HCT116 (cell line): Measurements from ENCODE around the gene SBNO2. TPM values are rescaled to one million over a fixed set of nuclear protein-coding genes. Genes with fewer than 3 reads are reported as not detected.
A peak's percentile ranks its signal among the peaks of the same experiment; 100 is the strongest.

Experiments used
- ATAC-seq: fragments of 200-7000 bp; cut with Tn5 transposase; 2 replicates; pipeline ENCODE4 v1.9.1; 2020; ENCODE audit warnings: mild to moderate bottlenecking, moderate library complexity
- BruUV-seq: library from RNA; stranded (reverse); fragments of 400-500 nt; replicated peaks from 2 replicates; lab custom pipeline; 2021; lab: Mats Ljungman, UMichigan
- CTCF ChIA-PET: fragments of 300-600 bp; sonication (Branson Sonifier 250); formaldehyde crosslinking; loops from one replicate; lab custom pipeline; 2021; ENCODE audit warnings: antibody characterized with exemption; lab: Charles Lee
- POLR2A ChIA-PET: fragments of 300-600, 350-600 bp; sonication (Branson Sonifier 250); formaldehyde crosslinking; loops from one replicate; lab custom pipeline; 2021; ENCODE audit warnings: antibody characterized with exemption; lab: Charles Lee
- RAD21 ChIA-PET, 2 experiments: fragments of 300-600 bp; sonication (Branson Sonifier 250); formaldehyde crosslinking; loops; one replicate each; lab custom pipeline; 2023; ENCODE audit warnings: low total read pairs in 2 of 2; ENCODE audit not compliant: uncharacterized antibody in 2 of 2, unreplicated experiment in 2 of 2, low non-redundant PET in 1 of 2; lab: Charles Lee
- DNase-seq: peaks from one replicate; pipeline ENCODE4 v3.0.0-alpha.2; 2010; ENCODE audit warnings: low read depth, low spot score
- H2AFZ ChIP-seq: fragments of 200-600 bp; shearing (Covaris generic), sonication (generic); 2 replicates; pipeline ENCODE4 v1.6.1; 2017; ENCODE audit warnings: low read depth, mixed run types, mixed read lengths, antibody characterized with exemption, low read length; ENCODE audit not compliant: poor library complexity, severe bottlenecking
- H3K27ac ChIP-seq: 2 replicates; pipeline ENCODE4 v1.5.1; 2012; ENCODE audit warnings: low read depth, low read length
- H3K27me3 ChIP-seq: fragments of 200-600 bp; sonication (generic); 2 replicates; pipeline ENCODE4 v1.6.1; 2016; ENCODE audit warnings: mixed run types, low read length, mixed read lengths; ENCODE audit not compliant: insufficient read depth
- H3K36me3 ChIP-seq, 2 experiments: fragments of 200-500 bp in 1 of 2; fragments of 200-600 bp in 1 of 2; sonication (Bioruptor generic) in 1 of 2; sonication (generic) in 1 of 2; 2 replicates each; pipeline versions ENCODE4 v1.5.1 to v1.6.1; 2014 to 2016; ENCODE audit warnings: low read length in 2 of 2, inconsistent platforms in 1 of 2, mixed read lengths in 1 of 2, mixed run types in 1 of 2; ENCODE audit not compliant: insufficient read depth in 2 of 2, control insufficient read depth in 1 of 2
- H3K4me1 ChIP-seq, 2 experiments: fragments of 200-600 bp in 1 of 2; sonication (generic) in 1 of 2; 2 replicates each; pipeline versions ENCODE4 v1.5.1 to v1.6.1; 2012 to 2017; ENCODE audit warnings: low read length in 2 of 2, inconsistent platforms in 1 of 2, mild to moderate bottlenecking in 1 of 2, mixed read lengths in 1 of 2, mixed run types in 1 of 2, moderate library complexity in 1 of 2; ENCODE audit not compliant: insufficient read depth in 2 of 2, control insufficient read depth in 1 of 2
- H3K4me2 ChIP-seq: fragments of 200-600 bp; sonication (generic); 2 replicates; pipeline ENCODE4 v1.6.1; 2017; ENCODE audit warnings: mixed run types, low read length, mixed read lengths
- H3K4me3 ChIP-seq, 2 experiments: fragments of 200-600 bp in 1 of 2; sonication (generic) in 1 of 2; replicated peaks in 1 of 2; 2 replicates each; pipeline ENCODE4 v1.5.1; 2011 to 2016; ENCODE audit warnings: low read length in 2 of 2, control low read depth in 1 of 2, low read depth in 1 of 2, mild to moderate bottlenecking in 1 of 2, mixed read lengths in 1 of 2, mixed run types in 1 of 2
- H3K79me2 ChIP-seq: fragments of 200-600 bp; sonication (generic); 2 replicates; pipeline ENCODE4 v1.6.1; 2017; ENCODE audit warnings: mild to moderate bottlenecking, mixed run types, low read length, moderate library complexity, mixed read lengths; ENCODE audit not compliant: insufficient read depth
- H3K9ac ChIP-seq: fragments of 200-600 bp; sonication (generic); 2 replicates; pipeline ENCODE4 v1.6.1; 2016; ENCODE audit warnings: low read length, mixed read lengths
- H3K9me2 ChIP-seq: fragments of 200-600 bp; sonication (generic), shearing (Covaris generic); 2 replicates; pipeline ENCODE4 v1.6.1; 2017; ENCODE audit warnings: mixed run types, mild to moderate bottlenecking, moderate library complexity; ENCODE audit not compliant: insufficient read depth
- H3K9me3 ChIP-seq, 2 experiments: fragments of 200-500 bp in 1 of 2; fragments of 200-600 bp in 1 of 2; sonication (Bioruptor generic) in 1 of 2; sonication (generic) in 1 of 2; 2 replicates each; pipeline ENCODE4 v1.6.1; 2014 to 2017; ENCODE audit warnings: low read length in 2 of 2, mixed read lengths in 2 of 2, inconsistent platforms in 1 of 2, low read depth in 1 of 2, mild to moderate bottlenecking in 1 of 2, mixed run types in 1 of 2, moderate library complexity in 1 of 2; ENCODE audit not compliant: control insufficient read depth in 1 of 2, insufficient read depth in 1 of 2
- H4K20me1 ChIP-seq: fragments of 200-600 bp; sonication (generic), shearing (Covaris generic); 2 replicates; pipeline ENCODE4 v1.6.1; 2017; ENCODE audit warnings: mixed run types, mild to moderate bottlenecking, moderate library complexity; ENCODE audit not compliant: insufficient read depth
- CEBPB ChIP-seq: IDR thresholded peaks from 2 replicates; pipeline ENCODE4 v1.6.1; 2012; ENCODE audit warnings: low read depth
- EGR1 ChIP-seq: IDR thresholded peaks from 2 replicates; pipeline ENCODE4 v1.6.1; 2012; ENCODE audit warnings: low read depth
- ELF1 ChIP-seq: IDR thresholded peaks from 2 replicates; pipeline ENCODE4 v1.6.1; 2012; ENCODE audit warnings: low read depth, borderline replicate concordance
- EZH2 ChIP-seq: fragments of 200-600 bp; sonication (generic); IDR thresholded peaks from 2 replicates; pipeline ENCODE4 v1.6.1; 2017; ENCODE audit warnings: antibody characterized with exemption, mixed run types
- EZH2phosphoT487 ChIP-seq: fragments of 200-600 bp; IDR thresholded peaks from 2 replicates; pipeline ENCODE4 v1.6.1; 2018; ENCODE audit warnings: antibody characterized with exemption, borderline replicate concordance
- FOSL1 ChIP-seq: IDR thresholded peaks from 2 replicates; pipeline ENCODE4 v1.6.1; 2012; ENCODE audit warnings: low read depth
- JUND ChIP-seq: IDR thresholded peaks from 2 replicates; pipeline ENCODE4 v1.6.1; 2012
- POLR2AphosphoS5 ChIP-seq: IDR thresholded peaks from 2 replicates; pipeline ENCODE4 v1.6.1; 2011; ENCODE audit warnings: mild to moderate bottlenecking, low read depth, low read length, moderate library complexity
- RAD21 ChIP-seq: IDR thresholded peaks from 2 replicates; pipeline ENCODE4 v1.6.1; 2012; ENCODE audit warnings: low read depth, mild to moderate bottlenecking
- SIN3A ChIP-seq: IDR thresholded peaks from 2 replicates; pipeline ENCODE4 v1.6.1; 2012; ENCODE audit warnings: low read depth
- SP1 ChIP-seq: IDR thresholded peaks from 2 replicates; pipeline ENCODE4 v1.6.1; 2012; ENCODE audit warnings: low read depth
- SRF ChIP-seq: IDR thresholded peaks from 2 replicates; pipeline ENCODE4 v1.6.1; 2012; ENCODE audit warnings: low read depth
- YY1 ChIP-seq: IDR thresholded peaks from 2 replicates; pipeline ENCODE4 v1.6.1; 2011; ENCODE audit warnings: low read length, low read depth, moderate library complexity, mild to moderate bottlenecking; ENCODE audit not compliant: insufficient replicate concordance; ENCODE audit errors: extremely low read depth
- ZNF274 ChIP-seq: fragments of 200-500 bp; sonication (Bioruptor generic); IDR thresholded peaks from 2 replicates; pipeline ENCODE4 v1.6.1; 2014; ENCODE audit warnings: mild to moderate bottlenecking, low read depth, low read length, inconsistent platforms
- intact Hi-C: fragments of 100-400 bp; cut with micrococcal nuclease; formaldehyde crosslinking; loops from 2 replicates; pipeline ENCODE4 v1.10.0; 2022
- total RNA-seq: library from RNA; stranded (reverse); gene quantifications from one replicate; pipeline ENCODE4 v1.2.1, GENCODE V29; 2021; ENCODE audit not compliant: unreplicated experiment
- TF ChIP-seq, protein P1 (sequence below): IDR thresholded peaks from 2 replicates; pipeline ENCODE4 v1.6.1; 2012
- TF ChIP-seq, protein P2 (sequence below): IDR thresholded peaks from 2 replicates; pipeline ENCODE4 v1.6.1; 2012; ENCODE audit warnings: low read depth
- TF ChIP-seq, protein P3 (sequence below): IDR thresholded peaks from 2 replicates; pipeline ENCODE4 v1.6.1; 2012

The SBNO2 gene
- total RNA-seq, 1 experiment from 2014 or later, result 66.4 TPM

DNA sequence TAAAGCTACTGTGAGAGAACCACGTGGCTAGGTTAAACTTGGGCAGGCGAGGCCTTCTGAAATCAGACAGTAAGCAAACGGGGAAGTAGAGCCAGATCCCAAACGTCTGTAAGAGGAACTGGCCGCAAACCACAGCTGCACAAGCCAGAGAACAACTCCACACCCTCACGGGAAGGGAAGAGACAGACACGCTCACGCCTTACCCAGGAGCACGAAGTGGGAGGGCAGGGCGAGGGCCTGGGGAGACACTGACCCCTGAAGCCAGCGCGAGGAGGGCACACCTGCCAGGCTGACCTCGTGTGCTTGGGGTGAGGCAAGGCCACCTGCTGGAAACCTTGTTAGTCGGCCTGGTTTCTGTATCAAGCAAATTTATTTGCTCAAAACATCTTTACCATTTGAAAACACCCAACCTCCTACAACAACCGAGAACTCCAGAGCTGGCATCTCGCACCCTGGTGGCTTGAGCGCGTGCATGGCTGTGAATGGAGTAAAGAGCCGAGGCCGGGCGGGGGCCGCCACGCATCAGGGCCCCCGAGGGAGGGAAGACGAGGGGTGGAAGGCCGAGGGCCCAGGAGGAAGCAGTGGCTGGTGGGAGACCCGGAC, 86.2 kb downstream of the SBNO2 start:
- CTCF ChIA-PET, result no interaction called here
- no peak overlapping the region for H3K9ac ChIP-seq

DNA sequence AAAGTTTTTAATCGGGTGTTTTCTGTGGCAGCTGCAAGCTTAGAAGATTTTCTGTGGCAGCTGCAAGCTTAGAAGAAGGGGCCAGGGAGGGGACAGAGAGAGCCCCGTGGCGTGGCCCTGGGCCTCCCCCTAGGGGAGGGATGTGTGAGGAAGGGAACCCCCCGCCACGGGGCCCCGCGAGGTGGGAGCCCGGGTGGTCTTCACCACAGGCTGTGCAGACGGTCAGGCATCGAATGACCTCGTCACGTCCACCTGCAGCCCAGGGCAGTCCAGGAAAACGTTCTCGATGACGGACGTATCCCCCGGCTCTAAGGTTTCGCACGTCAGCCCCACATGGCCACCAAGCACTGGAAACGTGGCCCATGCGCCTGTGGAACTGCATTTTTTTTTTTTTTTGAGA, 87.5 kb downstream of the SBNO2 start:
- Histone ChIP-seq H3K4me3 (no peak overlapping the region), H3K36me3 (peaks cover 15 to 31% of the 10 kb centered on the region in 2 experiments; a peak in 3 of 4 replicates), H3K79me2 (peaks cover 11% of the 10 kb centered on the region; the same call in 1 of the 2 replicates), H3K4me1 (peaks cover 2 to 14% of the 10 kb centered on the region in 2 experiments), H3K9me3 (no peaks in the 10 kb centered on the region), H2AFZ (no peak overlapping the region), H4K20me1 (no peaks in the 10 kb centered on the region), H3K27me3 (no peaks in the 10 kb centered on the region), H3K9me2 (no peaks in the 10 kb centered on the region), H3K4me2 (no peak overlapping the region), H3K27ac (no peak overlapping the region), H3K9ac (no peak overlapping the region)
- RAD21 ChIA-PET, result interaction anchor here in 1 of 2 experiments (0.7 kb wide), 1 partner anchor 25 kb away, joined by 3 read pairs; no protein-coding TSS in a partner anchor
- no peak for DNase-seq
- intact Hi-C loops, result no loop called here
- BruUV-seq, result no TSS peak
- POLR2A ChIA-PET, result no interaction called here
- CTCF ChIA-PET, result no interaction called here
- ATAC-seq, result no peak
- TF ChIP-seq RAD21 (no peak), FOSL1 (no peak), SIN3A (no peak), EZH2phosphoT487 (no peak), YY1 (no peak), SP1 (no peak), ELF1 (no peak), SRF (no peak), CEBPB (no peak), ZNF274 (no peak), EGR1 (no peak), JUND (no peak), EZH2 (no peak)
- TF ChIP-seq, protein P1, sequence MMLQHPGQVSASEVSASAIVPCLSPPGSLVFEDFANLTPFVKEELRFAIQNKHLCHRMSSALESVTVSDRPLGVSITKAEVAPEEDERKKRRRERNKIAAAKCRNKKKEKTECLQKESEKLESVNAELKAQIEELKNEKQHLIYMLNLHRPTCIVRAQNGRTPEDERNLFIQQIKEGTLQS, result no peak
- TF ChIP-seq, protein P2, sequence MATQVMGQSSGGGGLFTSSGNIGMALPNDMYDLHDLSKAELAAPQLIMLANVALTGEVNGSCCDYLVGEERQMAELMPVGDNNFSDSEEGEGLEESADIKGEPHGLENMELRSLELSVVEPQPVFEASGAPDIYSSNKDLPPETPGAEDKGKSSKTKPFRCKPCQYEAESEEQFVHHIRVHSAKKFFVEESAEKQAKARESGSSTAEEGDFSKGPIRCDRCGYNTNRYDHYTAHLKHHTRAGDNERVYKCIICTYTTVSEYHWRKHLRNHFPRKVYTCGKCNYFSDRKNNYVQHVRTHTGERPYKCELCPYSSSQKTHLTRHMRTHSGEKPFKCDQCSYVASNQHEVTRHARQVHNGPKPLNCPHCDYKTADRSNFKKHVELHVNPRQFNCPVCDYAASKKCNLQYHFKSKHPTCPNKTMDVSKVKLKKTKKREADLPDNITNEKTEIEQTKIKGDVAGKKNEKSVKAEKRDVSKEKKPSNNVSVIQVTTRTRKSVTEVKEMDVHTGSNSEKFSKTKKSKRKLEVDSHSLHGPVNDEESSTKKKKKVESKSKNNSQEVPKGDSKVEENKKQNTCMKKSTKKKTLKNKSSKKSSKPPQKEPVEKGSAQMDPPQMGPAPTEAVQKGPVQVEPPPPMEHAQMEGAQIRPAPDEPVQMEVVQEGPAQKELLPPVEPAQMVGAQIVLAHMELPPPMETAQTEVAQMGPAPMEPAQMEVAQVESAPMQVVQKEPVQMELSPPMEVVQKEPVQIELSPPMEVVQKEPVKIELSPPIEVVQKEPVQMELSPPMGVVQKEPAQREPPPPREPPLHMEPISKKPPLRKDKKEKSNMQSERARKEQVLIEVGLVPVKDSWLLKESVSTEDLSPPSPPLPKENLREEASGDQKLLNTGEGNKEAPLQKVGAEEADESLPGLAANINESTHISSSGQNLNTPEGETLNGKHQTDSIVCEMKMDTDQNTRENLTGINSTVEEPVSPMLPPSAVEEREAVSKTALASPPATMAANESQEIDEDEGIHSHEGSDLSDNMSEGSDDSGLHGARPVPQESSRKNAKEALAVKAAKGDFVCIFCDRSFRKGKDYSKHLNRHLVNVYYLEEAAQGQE, result no peak

More for the DNA sequence above, 86.2 kb downstream of the SBNO2 start:
- intact Hi-C loops, result no loop called here
- Histone ChIP-seq H3K27me3 (no peaks in the 10 kb centered on the region), H3K9me3 (no peaks in the 10 kb centered on the region)
- peak; percentile 34 for TF ChIP-seq POLR2AphosphoS5
- TF ChIP-seq, protein P3, sequence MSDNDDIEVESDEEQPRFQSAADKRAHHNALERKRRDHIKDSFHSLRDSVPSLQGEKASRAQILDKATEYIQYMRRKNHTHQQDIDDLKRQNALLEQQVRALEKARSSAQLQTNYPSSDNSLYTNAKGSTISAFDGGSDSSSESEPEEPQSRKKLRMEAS, result no peak
- TF ChIP-seq, all 23 proteins: peak for 1
- ChIA-PET RAD21 (no interaction called here), POLR2A (no interaction called here)
- BruUV-seq, result TSS peak; percentile 25
- no peak overlapping the region for H3K4me3 ChIP-seq
- H2AFZ ChIP-seq, result no peak overlapping the region
- no peaks in the 10 kb centered on the region for H3K9me2 ChIP-seq
- H3K79me2 ChIP-seq, result peaks cover 24% of the 10 kb centered on the region
- peaks cover 18 to 39% of the 10 kb centered on the region in 2 experiments; a peak in 3 of 4 replicates for H3K36me3 ChIP-seq
- 0 out of 2 replicates have a peak, but pooled peaks have one; percentile 10 for ATAC-seq
- H3K4me1 ChIP-seq, result peaks cover 0 to 3% of the 10 kb centered on the region in 2 experiments; a peak in 2 of 4 replicates
- H3K4me2 ChIP-seq, result no peak overlapping the region
- DNase-seq, result no peak
- H4K20me1 ChIP-seq, result no peaks in the 10 kb centered on the region
- peak overlapping the region; percentile 10; the same call in 1 of the 2 replicates for H3K27ac ChIP-seq
